ENCODE data around the gene ATRN.

Gene ATRN

GRCh38 chr20:3464166-3464565, 6.7 kb upstream of the ATRN start:
- TF ChIP-seq CTCF (IDR thresholded peaks at IDR 0.05; ENCODE audit: low read length) = no peak
- no peak for TF ChIP-seq EZH2 (IDR thresholded peaks at IDR 0.05; ENCODE audit: borderline replicate concordance, low read length)
- no peaks in the 10 kb centered on the region for H3F3A ChIP-seq (ENCODE audit: insufficient read depth, low read length)
- H3K9me2 ChIP-seq (ENCODE audit: low read depth, low read length) = no peaks in the 10 kb centered on the region
- H3K9me3 ChIP-seq (ENCODE audit: low read length) = no peaks in the 10 kb centered on the region
- no peak overlapping the region for H3K4me2 ChIP-seq (ENCODE audit: low read length)
- no peaks in the 10 kb centered on the region for H3K4me1 ChIP-seq (ENCODE audit: insufficient read depth, low read length, severe bottlenecking)
- no peak overlapping the region for H3K4me3 ChIP-seq (ENCODE audit: low read depth, low read length, poor library complexity, severe bottlenecking)
- no peaks in the 10 kb centered on the region for H3K79me2 ChIP-seq (ENCODE audit: insufficient read depth, low read length)
- H3K27ac ChIP-seq (ENCODE audit: low read depth, low read length, poor library complexity, severe bottlenecking) = no peak overlapping the region
- 0 out of 2 replicates have a peak, but pooled peaks cover 3% of the 10 kb centered on the region for H3K27me3 ChIP-seq (ENCODE audit: insufficient read depth, low read length)
- H3K9ac ChIP-seq (ENCODE audit: low read length) = no peak overlapping the region
- H4K20me1 ChIP-seq (ENCODE audit: insufficient read depth, low read length) = no peaks in the 10 kb centered on the region
- no peak overlapping the region for H2AFZ ChIP-seq (ENCODE audit: low read length)
- no peaks in the 10 kb centered on the region for H3K36me3 ChIP-seq (ENCODE audit: insufficient read depth, low read length)

- Histone ChIP-seq H3K9ac (ENCODE audit: low read length) (no peak overlapping the region), H3K9me3 (ENCODE audit: low read length) (no peaks in the 10 kb centered on the region), H3K27ac (ENCODE audit: low read depth, low read length, poor library complexity, severe bottlenecking) (no peak overlapping the region), H3K27me3 (ENCODE audit: insufficient read depth, low read length) (0 out of 2 replicates have a peak, but pooled peaks cover 3% of the 10 kb centered on the region), H4K20me1 (ENCODE audit: insufficient read depth, low read length) (no peaks in the 10 kb centered on the region), H3K4me2 (ENCODE audit: low read length) (no peak overlapping the region), H2AFZ (ENCODE audit: low read length) (no peak overlapping the region), H3K79me2 (ENCODE audit: insufficient read depth, low read length) (no peaks in the 10 kb centered on the region), H3K36me3 (ENCODE audit: insufficient read depth, low read length) (no peaks in the 10 kb centered on the region), H3K4me1 (ENCODE audit: insufficient read depth, low read length, severe bottlenecking) (peaks cover 2% of the 10 kb centered on the region), H3K9me2 (ENCODE audit: low read depth, low read length) (no peaks in the 10 kb centered on the region), H3K4me3 (ENCODE audit: low read depth, low read length, poor library complexity, severe bottlenecking) (no peak overlapping the region), H3F3A (ENCODE audit: insufficient read depth, low read length) (no peaks in the 10 kb centered on the region)
- TF ChIP-seq CTCF (IDR thresholded peaks at IDR 0.05; ENCODE audit: low read length) (no peak), EZH2 (IDR thresholded peaks at IDR 0.05; ENCODE audit: borderline replicate concordance, low read length) (no peak)
These were observed 5.5 kb upstream of the ATRN start for GRCh38 chr20:3465301-3465700.

- peak overlapping the region; percentile 65 for H3K4me2 ChIP-seq (ENCODE audit: low read length)
- TF ChIP-seq EZH2 (IDR thresholded peaks at IDR 0.05; ENCODE audit: borderline replicate concordance, low read length) = no peak
- TF ChIP-seq CTCF (IDR thresholded peaks at IDR 0.05; ENCODE audit: low read length) = no peak
- H3K4me1 ChIP-seq (ENCODE audit: insufficient read depth, low read length, severe bottlenecking) = peaks cover 16% of the 10 kb centered on the region
- no peaks in the 10 kb centered on the region for H3K9me3 ChIP-seq (ENCODE audit: low read length)
- H2AFZ ChIP-seq (ENCODE audit: low read length) = peak overlapping the region; percentile 58; the same call in 1 of the 2 replicates
- no peaks in the 10 kb centered on the region for H3K27me3 ChIP-seq (ENCODE audit: insufficient read depth, low read length)
- no peaks in the 10 kb centered on the region for H3K9me2 ChIP-seq (ENCODE audit: low read depth, low read length)
- H3K79me2 ChIP-seq (ENCODE audit: insufficient read depth, low read length) = no peaks in the 10 kb centered on the region
- H3F3A ChIP-seq (ENCODE audit: insufficient read depth, low read length) = no peaks in the 10 kb centered on the region
- no peaks in the 10 kb centered on the region for H3K36me3 ChIP-seq (ENCODE audit: insufficient read depth, low read length)
- H4K20me1 ChIP-seq (ENCODE audit: insufficient read depth, low read length) = no peaks in the 10 kb centered on the region
- H3K27ac ChIP-seq (ENCODE audit: low read depth, low read length, poor library complexity, severe bottlenecking) = no peak overlapping the region
- peak overlapping the region; percentile 74 for H3K4me3 ChIP-seq (ENCODE audit: low read depth, low read length, poor library complexity, severe bottlenecking)
- H3K9ac ChIP-seq (ENCODE audit: low read length) = peak overlapping the region; percentile 68
These were observed 601 bp upstream of the ATRN start for GRCh38 chr20:3470208-3470626.

All from OCI-LY1 (cell line).